NOMO-1 (cell line): ENCODE results near the gene C6orf89.

Experiments used
- DNase-seq, 2 experiments: peaks; one replicate each; lab custom pipeline; 2025; ENCODE audit not compliant: unreplicated experiment in 2 of 2; lab: John Stamatoyannopoulos, UW

C6orf89 gene

DNA sequence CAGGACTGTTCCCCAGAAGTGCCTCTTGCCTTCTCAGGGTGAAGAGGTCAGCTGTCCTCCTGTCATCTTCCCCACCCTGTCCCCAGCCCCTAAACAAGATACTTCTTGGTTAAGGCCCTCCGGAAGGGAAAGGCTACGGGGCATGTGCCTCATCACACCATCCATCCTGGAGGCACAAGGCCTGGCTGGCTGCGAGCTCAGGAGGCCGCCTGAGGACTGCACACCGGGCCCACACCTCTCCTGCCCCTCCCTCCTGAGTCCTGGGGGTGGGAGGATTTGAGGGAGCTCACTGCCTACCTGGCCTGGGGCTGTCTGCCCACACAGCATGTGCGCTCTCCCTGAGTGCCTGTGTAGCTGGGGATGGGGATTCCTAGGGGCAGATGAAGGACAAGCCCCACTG lies 78.6 kb downstream of the C6orf89 start:
- no peak for DNase-seq

DNA sequence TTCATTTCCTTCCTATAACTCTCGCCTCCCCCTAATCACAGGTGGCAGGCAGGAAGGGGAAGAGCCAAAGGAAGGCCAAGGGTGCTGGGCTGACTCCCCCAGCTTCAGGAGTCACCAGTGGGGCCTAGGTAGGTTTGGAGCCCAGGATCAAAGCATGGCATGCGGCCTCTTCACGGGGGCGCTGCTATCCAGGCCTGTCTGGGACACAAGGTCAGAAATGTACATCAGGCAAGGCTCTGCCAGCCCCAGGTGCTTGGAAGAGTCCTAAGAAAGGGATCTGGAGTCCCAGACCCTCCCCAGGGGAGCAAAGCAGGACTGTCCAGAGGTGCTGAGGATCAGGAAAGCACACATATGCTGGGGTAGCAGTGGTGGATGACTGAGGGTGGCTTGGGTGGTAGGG lies 79.2 kb downstream of the C6orf89 start:
- DNase-seq, result no peak

DNA sequence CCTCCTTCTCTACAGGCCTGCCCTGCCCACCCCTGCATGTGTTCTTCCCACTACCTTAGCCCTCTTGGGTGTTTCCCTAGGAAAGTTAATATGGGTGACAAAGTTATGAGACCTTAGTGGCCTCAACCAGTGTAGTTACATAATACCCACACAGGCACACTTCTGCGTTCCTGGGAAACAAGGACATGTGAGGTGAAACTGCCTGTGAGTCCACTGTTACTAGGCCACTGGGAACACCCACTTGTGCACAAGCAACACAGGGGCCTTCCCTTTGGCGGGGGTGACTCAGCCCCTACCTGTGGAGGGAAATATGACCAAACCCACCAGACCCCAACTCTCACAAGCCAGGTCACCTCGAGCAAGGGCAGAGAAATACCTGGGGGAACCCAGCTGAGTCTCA lies 81.5 kb downstream of the C6orf89 start:
- no peak for DNase-seq

DNA sequence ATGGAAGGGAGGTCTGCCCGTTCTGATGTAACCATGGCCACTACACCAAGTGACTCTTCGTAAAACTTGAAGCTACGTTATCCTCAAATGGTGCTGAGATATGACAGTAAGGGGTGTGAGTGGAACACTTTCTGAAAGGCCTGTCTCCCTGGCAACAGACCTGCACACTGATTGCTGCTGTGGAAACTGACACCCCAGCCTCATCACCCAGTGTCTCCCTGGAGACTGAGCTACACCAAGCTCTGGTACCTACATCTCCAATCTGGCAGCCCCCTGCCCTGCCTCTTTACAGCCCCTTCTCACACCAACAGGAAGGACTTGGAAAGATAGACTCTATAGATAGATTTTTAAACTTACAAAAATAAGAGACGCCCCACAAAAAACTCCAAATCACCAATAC lies 82.0 kb downstream of the C6orf89 start:
- no peak for DNase-seq

DNA sequence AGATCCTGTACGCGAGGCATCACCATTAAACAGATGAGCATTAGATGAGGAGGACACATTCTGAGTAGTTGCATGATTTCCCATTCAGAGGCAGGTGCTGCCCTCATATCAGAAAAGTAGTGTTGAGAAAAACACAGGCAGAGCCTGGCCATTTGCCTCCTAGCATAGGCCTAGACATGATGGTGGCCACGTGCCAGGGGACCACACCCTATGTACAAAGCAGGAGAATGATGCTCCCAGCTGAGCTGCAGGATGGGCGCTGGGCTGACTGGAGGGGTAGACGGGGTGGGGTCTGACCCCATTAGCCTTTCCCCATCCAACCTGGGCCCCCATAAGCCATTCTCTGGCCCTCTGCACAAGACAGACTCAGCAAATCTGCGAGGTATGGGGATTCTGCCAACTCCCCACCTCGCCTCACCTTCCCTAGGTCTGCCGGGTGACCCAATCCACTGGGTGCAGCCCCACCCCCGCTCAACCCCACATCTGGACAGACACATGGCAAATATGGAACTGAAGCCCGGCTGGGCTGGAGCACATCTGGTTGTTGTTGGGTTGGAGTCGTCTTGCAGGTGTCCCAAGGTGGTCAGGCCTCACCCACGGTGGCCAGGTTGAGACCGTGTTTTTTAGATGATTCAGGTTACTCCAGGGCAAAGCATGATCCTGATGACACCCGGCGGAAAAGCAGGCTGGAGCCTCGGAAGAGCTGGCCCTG lies 82.7 kb downstream of the C6orf89 start:
- DNase-seq, result no peak

DNA sequence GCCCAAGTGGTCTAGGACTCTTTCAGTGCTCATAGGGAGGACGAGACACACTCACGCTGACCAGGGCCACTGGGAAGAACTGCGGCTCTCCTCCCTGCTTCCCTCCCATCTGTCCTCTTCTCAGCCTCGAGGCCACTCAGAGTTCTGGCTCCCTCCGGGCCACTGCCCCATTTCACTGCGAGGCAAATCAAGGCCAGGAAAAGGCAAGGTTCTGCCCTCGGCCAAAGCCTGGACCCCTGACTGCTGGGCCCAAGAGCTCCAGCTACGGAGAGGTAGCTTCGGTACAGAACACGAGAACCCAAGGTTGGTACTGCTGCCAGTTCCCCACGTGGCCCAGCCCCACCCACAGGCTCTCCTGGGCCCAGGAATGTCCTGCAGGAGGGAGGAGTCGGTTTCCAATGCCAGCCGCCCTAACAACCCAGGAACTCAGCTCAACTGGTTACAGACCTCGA lies 83.5 kb downstream of the C6orf89 start:
- DNase-seq, result no peak

DNA sequence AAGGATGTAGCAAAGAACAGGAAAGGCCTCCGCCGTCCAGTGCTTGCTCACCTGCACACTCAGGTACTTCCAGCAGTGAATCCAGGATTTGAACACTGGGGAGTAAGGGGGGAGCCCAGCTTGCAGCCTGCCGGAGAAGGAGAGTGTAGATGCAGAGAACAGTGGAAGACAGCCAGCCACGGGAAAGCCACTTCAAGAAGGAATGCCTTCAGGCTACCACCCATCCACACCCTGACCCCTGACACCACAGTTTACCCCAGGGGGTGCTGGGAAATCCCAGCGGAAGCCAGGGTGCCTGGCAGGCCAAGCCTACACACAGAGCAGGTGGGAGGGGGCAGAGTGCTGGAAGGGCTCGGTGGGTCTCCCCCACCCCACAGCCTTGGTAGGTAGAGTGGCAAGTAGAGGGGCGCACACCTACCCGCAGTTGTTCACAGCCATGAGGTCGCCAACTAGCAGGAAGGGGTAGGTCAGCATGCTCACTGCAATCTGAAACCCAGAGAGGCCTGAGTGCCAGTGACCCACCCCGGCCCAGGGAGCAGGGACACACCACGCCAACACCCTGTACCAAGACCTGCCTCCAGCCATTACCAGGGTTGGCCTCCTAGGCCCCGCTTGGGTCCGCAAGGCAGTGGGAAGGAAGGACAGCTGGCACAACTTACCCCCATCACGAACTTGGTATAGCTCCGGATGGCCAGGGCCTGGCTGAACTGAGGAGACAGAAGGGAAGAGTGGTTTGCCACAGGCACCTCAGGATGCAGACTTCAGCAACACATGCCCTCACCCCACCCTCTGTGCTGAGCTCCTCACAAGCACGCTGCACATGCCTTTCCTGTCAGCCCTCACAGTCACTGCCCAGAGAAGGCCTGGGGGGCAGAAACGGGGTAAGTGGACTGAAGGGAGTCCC lies 84.5 kb downstream of the C6orf89 start:
- DNase-seq, result no peak

DNA sequence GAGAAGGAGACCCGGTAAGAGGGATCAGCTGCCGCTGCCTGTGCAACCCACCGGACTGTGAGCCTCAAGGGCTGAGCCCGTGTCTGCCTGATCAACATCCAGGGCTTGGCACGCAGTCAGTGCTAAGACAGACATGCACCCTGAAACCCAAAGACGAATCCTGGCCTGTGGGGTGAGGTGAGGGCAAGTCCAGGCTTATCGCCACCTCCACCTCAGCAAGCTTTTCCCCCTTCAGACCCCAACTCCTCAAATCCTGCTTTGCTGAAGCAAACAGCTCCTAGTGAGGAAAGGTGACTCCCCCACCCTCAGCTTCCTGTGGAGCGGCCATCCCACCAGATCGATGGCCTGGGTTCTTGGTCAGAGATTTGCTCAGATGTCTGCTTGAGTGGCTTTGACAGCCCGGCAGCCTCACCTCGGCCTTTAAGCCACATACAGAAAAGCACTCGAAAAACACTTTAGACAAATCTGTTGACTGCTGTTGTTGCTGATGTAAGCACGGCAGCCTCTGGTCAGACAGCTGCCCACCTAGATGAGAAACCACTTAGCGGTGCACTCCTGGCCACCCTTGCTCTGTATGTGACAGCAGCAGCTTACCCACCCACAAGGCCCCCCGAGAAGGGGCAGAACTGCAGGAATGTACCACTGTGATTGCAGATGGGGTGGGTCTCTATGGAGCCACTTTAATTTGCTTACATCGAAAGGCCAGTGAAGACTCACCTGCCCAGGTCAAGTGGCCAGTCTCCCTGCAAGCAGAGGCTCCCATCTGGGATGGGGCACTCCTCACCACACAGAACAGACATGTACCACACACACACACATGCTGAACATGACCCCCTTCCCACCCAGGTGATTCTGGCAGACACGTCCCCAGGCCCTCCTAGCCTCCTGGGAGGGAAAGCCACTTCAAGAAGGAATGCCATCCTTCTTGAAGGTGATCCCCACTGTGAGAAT lies 85.4 kb downstream of the C6orf89 start:
- no peak for DNase-seq

DNA sequence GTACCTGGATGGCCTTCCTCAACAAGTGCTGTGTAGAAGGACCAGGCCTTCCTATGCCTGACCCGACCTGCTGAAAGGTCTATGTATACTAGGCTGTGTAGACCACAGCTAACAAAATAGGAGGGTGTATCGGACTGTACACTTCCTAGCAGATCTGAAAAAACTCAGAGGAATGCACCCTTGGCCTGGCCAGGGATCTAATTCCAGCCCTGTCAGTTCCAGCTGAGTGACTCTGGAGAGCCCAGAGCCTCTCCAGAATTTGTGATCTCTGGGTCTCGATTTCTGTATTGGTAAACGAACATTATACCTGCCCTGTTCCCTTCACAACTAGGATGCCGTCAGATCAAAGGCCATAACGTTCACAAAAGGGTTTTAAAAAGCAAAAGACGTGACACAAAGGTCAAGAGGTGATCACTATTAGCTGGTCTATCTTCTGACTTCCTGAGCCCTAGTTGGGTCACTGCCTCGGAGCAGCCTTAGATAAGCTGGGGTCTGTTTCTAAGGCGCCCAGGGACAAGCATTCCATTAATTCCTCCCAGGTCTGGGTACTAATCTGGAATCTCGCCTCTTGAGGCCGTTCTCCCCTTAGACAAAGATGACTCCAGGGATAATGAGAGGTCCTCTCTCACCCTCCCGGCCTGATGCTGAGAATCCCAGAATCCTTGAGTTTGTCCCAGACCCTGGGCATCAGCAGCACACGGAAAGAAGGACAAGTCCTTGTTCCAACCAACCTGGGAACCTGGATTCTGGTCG lies 86.3 kb downstream of the C6orf89 start:
- DNase-seq, result no peak

DNA sequence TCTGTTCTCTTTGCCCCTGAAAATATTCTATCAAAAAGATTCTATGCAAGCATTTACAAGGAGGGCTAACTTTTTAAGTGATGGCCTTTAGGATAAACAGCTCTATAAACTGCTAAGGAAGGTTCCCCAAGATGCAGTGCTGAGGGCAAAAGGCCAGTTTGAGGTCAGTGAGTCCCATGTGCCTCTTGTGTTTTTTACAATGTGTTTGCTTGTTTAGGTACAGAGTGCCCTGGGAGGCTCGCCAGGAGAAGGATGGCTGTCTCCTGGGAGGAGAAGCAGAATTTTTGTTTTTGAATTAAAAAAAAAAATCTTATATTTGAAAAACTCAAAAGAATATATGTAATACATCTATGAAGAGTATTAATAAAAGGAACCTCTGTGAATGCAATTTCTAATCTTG lies 87.4 kb downstream of the C6orf89 start:
- no peak for DNase-seq

DNA sequence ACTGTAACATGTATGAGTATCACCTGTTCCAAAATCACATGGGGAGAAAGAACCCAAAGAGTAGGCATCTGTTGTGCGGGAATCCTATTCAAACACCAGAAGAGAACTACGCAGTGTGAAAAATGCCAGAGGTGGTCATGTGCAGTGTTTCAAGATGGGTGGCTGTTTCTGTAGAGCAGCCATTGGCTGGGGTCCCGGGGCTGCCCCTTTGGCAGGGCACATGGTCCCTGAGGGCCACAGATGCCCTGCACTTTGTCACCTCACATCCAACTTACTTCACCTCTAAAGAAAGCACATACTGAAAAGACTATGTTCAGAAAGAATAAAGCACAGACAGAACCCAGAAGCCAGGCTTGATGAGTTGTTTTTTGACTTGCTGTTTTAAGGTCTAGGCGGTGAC lies 87.9 kb downstream of the C6orf89 start:
- no peak for DNase-seq

DNA sequence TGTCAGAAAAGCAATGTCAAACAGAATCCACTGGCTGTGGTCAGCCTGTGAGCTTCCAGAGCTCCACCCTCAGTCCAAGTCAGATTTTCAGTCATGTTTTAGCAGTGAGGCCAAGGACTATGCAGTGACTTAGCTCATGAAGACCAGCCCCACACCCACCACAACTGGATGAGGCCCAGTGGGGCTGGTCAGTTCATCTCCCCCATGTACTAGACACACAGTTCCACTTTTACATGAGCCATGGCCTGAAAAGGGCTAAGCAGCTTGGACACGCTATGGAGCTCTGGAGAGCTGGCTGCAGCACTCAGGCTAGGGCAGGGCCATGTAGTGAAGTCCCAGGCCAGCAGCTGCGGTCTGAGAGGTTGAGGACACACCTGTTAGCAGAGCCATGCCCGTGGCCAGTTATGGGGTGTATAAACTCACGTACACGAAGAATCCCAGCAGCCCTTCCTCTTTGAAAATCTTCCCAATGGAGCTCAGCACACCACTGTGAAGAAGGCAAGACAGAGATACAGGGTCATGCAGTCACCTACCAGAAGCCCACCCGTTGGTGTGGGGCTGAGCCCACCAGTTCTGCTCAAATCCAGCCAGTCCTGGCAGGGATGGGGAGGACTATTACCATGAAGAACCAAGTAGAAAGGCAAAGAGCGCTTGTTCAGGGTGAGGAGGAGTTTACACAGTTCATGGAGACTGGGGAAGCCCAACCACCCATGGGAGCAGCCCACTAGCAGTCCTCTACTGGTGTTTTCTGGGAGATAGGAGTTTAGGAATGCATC lies 89.7 kb downstream of the C6orf89 start:
- DNase-seq, result no peak

DNA sequence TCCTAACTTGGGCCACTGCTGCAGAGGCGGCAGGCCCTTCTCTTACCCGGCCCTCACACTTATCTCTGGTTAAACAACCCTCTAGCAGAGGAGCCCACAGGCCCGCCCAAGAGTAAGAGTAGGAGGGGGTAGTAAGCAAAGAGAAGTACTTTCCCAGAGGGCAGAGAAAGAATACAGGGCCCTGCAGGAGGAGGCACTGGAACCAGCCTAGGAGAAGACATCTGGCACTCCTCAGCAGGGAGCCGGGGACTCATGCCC lies 90.2 kb downstream of the C6orf89 start:
- DNase-seq, result no peak

DNA sequence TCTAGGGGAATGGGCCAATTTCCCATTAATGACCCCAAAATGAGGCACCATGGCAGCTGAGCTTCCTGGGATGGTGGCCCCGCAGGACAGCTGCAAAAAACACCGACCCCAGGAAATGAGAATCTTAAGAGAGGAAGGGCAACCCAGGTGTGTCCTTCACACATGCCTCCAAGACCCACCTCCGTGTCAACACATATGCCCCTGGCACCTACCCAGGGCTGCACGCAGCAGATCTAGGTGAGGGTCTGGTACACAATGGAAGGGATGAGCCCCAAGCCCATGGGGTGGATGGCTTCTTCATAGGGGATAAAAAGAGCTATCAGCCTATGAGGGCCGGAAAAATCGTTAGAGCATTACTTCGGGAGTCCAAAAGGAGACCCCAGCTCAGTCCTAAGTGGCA lies 90.8 kb downstream of the C6orf89 start:
- DNase-seq, result no peak

DNA sequence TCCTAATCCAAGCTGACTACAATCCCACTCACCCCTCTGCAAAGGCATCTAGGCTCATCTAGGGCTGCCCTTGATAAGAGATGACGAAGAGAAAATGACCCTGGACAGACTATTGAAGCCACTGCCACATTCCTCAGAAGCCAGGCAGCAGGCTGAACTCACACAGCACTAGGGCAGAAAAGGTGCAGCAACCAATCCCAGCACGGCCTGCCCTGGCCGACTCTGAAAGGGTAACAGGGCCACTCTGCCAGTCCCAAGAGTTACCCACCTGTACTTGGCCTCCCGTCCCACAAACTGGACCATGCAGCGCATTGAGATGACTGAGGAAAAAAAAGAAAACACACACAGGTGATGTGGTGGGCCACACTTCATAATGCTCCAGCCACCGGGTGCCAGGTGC lies 91.2 kb downstream of the C6orf89 start:
- no peak for DNase-seq

DNA sequence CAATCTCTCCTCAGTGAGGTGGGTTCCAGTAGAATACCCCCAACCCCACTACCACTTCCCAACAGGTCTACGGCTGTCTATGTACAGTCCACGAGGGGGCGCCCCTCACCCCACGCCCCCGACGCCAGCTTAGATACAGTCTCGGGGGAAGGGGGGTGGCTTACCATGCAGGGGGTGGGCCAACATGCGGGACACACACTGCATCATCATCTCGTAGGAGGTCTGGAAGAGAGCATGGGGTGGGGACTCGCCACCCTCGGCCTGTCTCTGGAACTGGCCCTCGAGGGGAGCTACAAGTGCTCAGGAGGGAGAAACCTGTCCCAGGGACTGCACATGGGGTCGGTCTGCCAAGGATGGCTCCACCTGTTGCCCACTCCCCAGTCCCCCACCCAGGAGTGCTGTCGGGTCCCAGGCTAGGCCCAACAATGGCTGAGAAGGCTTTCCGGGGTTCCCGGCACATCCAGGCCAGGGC lies 91.8 kb downstream of the C6orf89 start:
- no peak for DNase-seq
